HG02798 (cell line): ENCODE results near the gene NAP1L4.

ENCODE experiments used
- ATAC-seq: cut with Tn5 transposase; IDR thresholded peaks from one replicate; pipeline ENCODE4 v1.9.1; 2021; ENCODE audit warnings: mild to moderate bottlenecking; ENCODE audit not compliant: unreplicated experiment, poor library complexity

Gene NAP1L4

DNA sequence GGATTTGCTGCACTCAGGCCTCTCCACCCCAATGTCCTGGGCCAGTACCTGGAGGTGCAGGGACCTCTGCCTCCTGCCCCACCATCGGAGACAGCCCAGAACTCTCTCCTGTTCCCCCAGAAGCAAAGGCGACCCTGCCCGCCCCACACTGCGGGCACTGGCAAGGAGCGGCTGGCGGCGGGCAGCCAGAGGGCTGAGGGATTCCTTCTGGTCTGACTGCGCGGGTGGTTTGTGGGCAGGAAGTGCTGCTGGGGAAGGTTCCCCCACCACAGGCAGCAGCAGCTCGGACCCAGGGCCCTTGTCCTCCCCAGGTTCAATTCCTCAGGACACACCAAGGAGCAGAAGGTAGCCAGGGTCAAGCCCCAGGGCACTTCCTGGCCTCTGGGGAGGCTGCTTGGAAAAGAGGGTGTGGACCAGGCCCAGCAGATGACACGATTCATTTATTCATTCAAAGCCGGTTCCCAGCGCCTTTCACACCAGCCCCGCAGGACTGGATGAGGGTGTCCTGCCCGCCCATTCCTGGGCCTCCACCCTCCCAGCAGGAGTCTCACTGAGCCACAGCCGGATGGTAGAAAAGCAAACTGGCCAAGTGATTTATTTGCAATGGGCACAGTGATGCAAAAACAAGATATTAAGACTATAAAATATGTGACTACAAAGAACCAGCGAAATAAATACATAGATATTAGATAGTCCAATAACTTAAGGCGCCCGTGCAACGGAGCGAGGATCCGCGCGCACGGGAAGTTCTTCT, 64.1 kb downstream of the NAP1L4 start:
- ATAC-seq, result no peak

DNA sequence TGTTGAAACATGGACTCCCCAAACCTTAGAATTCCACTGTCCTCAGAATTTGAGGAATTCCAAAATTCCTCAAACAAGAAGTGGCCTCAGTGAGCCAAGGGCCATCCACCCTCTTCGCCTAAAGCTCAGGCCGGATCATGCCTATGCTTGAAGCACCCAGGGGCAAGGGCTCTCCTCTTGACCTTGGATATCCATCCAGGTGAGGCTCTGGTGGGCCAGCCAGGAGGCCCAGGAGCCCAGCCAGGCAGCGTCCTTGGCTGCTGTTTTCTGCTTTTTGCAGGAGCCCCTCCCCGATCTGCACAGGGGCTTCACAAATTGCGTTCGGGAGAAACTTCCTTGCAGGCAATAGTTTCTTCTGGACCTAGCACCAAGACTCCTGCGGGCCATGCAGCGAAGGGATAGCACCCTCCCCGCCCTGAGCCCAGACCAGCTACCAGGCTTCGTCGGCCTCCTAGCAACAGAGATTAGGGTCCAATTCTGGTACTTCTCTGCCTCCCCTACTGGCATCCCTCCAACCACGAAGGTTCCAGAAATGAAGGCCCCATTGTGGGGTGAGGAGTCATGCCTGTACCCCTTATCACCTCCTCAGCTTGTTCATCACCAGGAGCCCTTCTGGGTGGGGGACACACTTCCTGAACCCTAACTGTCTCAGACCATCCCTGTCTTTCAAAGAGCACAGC, 64.9 kb downstream of the NAP1L4 start:
- no peak for ATAC-seq

DNA sequence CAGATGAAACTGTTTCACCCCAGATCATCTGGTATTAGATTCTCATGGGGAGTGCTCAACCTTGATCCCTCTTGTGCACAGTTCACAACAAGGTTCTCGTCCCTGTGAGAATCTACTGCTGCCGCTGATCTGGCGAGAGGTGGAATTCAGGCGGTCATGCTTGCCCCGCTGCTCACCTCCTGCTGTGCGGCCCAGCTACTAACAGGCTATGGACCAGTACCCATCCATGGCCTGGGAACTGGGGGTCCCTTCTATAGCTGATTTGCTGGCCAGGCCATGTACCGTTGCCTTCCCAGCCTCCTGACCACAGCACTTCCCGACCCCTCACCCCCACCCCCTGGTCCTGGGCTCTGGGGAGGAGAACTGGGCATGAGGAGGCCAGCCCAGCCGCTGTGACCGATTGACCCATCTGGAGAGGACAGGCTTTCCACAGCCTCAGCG, 65.5 kb downstream of the NAP1L4 start:
- no peak for ATAC-seq

DNA sequence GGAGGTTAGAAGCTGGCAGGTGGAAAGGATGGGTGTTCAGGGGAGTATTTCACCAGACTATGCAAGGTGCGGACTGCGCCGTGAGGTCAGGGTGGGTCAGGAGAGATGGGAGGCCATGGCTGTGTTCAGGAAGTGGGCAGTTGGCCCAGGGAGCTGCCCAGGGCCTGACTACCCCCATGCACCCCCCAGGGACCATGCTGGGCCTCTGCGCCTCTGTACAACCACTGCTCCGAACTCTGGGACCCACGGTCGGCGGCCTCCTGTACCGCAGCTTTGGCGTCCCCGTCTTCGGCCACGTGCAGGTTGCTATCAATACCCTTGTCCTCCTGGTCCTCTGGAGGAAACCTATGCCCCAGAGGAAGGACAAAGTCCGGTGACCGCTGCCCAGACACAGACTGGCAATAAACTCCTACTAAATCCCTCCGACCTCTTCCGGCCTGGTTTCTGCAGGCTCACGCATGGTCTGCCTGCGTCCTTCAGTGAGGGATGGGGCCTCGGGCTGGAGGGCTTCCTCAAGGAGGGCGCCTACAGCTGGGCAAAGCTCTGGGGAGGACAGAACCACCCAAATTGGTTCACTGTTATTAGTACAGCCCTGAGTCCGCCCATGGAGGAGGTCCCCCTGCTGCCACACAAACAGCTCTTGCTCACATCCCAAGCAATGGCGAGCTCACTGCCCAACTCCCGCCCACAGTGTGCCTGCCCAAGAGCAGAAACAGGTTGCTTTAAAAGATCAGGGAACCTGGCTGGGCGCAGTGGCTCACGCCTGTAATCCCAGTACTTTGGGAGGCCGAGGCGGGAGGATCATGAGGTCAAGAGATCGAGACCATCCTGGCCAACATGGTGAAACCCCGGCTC, 67.1 kb downstream of the NAP1L4 start:
- no peak for ATAC-seq

DNA sequence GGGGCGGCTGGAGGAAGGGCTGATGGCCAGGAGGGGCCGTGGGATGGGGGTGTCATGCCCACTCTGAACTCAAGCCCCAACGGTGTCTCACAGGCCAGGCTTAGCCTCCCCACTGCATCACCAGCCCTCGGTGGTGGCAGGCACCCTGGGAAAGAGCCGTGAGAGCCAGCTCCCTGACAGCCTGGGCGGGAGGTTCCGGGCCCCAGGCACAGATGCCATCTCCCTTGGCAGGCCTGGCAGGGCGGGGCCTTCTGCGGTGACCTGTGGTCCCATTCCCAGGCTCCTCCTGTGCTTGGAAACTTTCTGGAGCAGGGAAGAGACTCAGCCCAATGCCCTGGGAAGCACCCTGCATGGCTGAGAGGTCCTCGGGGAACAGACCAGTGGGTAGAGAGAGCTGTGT, 67.7 kb downstream of the NAP1L4 start:
- no peak for ATAC-seq

DNA sequence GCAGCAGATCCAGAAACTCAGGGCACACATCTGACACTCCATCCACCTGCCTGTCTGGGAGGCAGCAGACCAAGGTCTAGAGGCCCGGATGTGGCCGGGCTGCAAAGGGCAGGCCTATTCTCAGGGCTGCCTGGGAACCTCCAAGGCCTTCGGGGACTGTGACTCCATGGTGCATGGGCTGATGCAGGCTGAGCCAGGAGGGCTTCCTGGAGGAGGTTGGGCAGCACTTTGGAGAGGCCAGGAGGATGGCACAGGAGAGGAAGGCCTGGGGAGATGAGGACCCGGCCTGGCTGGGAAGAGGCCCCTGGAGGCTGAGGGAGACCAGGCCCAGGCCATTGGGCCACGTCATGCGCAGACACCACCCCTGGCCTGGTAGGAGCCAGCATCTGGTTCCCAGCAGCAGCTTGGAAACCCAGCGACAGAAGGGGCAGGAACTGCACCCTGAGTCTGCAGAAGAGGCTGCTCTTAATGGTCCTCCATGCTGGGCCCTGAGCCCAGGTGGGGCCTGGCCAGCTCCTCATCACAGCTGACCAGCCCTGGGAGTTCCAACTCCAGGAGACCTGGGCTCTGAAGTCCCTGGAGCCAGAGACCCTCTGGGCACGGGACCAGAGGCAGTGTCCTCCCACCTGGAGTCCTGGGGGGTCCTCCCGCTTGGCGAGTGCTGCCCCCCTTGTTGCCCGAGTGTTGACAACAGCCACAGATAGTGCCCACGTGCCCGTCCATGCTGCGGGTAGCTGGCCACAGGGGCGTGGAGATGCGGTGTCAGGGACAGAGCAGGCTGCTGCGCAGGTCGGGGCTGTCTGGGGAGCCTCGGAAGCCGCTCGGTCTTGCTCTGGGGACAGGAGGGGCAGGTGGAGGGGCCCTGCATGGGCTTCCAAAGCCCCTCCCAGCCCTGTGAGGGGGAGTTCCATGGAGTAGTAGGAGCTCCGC, 68.4 kb downstream of the NAP1L4 start:
- ATAC-seq, result no peak

DNA sequence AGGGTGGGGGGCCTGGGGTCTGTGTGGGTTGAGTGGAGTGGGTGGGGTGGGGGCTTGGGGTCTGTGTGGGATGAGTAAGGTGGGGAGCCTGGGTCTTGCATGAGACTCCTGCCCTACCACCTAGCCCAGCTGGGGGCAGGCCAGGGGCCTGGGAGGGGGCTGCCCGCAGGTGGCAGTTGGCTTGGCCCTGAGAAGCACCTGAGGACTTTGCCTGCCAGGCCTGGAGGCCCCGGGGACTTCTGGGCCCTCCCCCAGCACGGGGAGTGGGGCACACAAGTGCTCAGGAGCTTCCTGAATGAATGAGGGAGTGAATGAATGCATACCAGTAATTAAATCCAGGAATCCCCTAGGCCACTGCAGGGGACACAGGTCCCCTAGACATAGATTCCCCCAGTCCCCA, 69.5 kb downstream of the NAP1L4 start:
- no peak for ATAC-seq

DNA sequence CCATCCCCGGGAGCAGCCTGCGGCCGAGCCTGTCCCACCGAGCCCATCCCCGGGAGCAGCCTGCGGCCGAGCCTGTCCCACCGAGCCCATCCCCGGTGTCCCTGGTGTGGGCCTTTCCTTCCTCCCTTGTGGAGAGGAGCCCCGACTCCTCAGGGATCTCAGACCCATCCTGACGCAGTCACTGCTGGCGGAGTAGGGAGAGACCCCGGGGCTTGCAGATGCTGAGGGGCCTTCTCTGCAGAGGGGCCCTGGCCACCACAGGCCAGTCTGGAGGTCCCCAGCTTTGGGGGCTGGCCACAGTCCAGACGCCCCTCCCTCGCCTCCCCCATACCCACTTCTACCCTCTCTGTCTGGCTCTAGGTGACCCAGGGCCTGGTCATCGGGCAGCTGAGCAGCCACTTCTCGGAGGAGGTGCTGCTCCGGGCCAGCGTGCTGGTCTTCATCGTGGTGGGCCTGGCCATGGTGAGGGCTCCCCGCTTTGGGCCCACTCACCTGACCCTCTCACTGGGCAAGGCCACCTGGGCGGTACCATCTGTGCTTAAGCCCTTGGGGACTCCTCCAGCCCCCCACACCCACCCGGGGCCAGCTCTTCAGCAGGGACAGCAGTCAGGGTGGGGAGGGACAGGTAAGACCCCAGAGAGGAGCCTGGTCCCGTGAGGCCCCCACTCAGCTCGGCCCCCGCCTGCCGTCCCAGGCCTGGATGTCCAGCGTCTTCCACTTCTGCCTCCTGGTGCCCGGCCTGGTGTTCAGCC, 70.2 kb downstream of the NAP1L4 start:
- no peak for ATAC-seq

DNA sequence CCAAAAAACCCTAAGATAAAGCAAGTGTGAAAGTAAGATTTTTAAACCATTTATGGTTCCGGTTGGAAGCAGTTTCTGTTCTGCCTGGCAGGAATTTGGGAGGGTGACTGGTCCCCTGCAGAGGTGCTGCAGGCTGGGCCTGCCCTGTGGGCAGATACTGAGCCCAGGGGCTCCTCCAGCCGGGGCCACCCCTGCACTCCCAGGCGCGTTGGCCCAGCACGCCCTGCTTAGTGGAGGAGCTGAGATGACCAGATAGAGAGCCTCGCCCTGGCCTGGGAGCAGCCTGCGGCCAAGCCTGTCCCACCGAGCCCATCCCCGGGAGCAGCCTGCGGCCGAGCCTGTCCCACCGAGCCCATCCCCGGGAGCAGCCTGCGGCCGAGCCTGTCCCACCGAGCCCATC, 70.9 kb downstream of the NAP1L4 start:
- ATAC-seq, result no peak

DNA sequence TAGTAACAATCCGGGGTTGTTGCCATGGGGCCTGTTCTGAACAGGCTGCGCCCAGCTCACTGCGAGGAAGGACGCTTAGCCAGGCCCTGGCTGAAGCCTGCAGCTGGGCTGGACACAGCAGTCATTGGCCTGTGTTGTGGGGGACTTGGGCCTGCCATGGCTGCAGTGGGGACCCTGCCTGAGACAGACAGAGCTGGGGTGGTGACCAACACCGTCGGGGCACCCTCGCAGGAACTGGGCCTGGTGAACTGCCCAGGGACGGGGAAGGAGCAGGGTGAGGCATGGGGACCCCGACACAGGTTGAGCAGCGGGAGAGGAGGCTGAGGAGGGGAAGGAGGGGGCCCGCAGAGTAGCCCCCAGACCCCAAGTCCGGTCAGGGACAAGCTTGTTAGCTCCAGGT, 71.8 kb downstream of the NAP1L4 start:
- no peak for ATAC-seq

DNA sequence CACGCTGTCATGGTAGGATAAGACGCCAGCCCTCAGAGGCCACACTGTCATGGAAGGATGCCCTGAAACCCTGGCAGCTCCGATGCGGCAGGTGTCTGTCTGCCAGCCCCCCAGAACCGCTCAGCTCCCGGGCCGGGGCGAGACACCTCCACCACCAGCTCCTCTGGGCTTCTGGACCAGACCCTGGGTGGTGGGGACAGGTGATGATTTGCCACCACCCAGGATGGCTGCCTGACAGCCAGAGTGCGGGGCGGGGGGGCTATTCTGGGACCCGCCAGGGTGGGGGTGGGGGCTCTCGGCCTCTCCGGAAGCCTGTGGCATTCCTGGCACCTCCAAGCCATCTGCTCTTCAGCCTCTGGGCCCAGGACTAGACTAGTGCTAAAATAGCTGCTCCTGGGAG, 72.3 kb downstream of the NAP1L4 start:
- no peak for ATAC-seq

DNA sequence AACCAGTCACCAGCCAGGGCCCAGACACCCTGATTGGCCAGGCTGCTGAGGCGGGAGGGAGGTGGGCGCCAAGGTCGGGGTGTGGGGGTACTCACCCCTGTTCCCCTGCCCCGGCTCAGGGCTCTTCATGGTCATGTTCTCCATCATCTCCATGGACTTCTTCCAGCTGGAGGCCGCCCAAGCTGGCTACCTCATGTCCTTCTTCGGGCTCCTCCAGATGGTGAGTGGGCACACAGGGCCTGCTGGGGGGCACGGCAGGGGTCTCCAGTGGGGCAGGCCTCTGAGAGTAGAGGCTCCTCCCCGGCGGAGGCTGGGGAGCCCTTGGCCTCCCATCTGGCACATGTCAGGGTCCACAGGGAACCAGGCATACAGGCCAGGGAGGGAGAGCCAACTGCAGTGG, 72.9 kb downstream of the NAP1L4 start:
- no peak for ATAC-seq

DNA sequence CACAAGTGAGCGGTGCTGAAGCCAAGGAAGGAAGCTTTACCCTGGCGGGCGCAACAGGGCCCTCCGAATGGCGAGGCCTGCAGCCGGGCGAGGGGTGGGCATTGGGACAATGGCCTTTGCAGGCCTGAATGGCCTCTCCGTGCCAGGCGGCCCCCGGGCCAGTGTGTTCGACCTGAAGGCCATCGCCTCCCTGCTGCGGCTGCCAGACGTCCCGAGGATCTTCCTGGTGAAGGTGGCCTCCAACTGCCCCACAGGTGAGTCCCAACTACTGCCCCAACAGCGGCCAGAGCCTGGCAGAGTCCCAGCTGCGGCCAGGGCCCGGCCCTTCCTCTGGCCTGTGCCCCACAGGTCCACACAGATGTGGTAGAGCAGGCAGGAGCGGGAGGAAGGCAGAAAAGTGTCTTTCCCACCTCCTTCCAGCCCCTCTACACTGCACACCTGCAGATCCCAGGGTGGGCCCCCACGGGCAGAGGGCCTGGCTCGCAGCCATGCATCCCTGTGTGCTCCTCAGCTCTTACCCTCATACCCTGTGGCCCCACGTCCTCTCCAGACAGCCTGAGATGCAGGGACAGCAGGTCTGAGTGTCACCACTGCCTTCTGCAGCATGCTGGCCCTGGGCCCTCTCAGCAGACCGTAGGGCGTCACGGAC, 74.2 kb downstream of the NAP1L4 start:
- no peak for ATAC-seq

DNA sequence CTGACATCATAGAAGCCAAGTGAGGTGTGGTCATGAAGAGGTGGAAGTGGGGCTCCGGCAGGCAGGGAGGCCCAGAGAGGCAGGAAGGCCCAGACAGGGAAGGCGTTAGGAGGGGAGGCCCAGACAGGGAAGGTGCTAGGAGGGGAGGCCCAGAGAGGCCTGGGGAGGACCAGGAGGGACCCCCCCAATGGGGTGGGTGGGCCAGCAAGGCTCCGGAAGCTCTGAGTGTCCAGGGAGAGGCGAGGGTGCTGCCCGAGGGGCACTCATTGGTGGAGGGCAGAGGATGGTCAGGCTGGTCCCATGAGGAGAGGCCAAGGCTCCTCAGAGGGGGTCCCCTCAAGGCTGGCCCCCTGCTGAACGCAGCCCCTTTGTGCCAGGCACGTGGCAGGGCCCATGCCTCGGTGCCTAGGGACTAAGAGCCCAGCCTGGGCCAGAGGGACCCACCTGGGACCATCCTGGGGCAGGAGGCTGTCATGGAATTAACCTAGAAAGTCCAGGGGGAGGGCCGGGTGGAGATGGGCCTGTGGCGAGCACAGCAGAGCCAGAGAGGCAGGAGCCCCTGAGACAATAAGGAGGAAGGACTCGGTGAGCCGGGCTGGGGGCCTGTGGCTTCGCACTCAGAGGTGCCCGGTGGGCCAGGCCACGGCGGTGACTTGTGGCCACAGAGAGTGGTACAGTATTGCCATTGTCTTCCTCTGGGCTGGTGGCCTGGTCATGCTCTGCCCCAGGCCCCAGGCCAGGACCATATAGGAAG, 75.1 kb downstream of the NAP1L4 start:
- ATAC-seq, result no peak

DNA sequence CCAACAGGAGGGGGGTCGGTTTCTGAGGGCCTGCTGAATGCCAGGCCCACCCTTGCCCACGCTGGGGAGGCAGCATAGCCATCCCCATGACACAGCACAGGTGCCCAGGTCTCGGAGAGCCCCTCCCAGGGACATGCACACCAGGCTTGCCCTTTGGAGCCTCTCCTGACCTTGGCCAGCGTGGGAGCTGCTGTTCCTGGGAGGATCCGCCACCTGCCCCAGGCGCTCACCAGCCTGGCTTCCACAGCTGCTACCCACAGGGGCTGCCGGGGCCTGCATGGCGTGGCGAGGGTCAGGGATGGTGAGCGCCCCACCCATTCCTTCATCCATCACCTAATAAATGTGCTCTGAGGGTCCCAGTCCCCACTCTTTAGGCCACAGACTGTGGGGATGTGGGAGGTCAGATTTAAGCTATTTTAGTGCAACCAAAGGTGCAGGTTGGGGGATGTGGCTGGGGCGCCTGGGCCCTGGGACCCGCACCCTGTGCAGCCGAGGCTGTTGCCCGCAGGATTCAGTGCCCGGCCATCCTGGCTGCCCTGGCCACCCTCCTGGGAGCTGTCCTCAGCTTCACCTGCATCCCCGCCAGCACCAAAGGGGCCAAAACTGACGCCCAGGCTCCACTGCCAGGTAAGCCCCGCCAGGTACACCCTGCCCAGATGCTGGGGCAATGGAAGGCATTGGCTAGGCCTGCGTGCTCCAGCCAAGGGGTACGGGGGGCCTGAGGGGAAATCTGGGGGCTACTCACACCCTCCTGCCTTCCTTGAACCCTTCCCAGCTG, 75.8 kb downstream of the NAP1L4 start:
- ATAC-seq, result no peak

DNA sequence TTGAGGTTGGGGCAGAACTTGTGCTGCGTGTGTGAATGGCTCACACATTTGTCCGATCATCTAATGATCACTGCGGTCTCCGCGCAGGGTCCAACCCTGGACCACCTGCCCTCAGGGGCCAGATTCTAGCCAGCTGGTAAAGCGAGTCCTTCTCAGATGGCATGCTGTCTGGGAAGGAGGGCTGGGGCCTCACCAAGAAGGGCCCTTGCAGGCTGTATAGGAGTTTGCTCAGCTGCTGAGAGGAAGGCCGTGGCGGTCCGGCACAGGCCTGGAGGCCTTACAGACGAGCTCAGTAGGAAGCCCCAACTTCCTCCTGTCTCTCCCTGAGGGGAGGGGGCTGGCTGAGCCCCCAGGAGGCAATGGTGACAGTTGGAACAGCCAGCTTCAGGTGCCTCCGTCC, 76.7 kb downstream of the NAP1L4 start:
- no peak for ATAC-seq

DNA sequence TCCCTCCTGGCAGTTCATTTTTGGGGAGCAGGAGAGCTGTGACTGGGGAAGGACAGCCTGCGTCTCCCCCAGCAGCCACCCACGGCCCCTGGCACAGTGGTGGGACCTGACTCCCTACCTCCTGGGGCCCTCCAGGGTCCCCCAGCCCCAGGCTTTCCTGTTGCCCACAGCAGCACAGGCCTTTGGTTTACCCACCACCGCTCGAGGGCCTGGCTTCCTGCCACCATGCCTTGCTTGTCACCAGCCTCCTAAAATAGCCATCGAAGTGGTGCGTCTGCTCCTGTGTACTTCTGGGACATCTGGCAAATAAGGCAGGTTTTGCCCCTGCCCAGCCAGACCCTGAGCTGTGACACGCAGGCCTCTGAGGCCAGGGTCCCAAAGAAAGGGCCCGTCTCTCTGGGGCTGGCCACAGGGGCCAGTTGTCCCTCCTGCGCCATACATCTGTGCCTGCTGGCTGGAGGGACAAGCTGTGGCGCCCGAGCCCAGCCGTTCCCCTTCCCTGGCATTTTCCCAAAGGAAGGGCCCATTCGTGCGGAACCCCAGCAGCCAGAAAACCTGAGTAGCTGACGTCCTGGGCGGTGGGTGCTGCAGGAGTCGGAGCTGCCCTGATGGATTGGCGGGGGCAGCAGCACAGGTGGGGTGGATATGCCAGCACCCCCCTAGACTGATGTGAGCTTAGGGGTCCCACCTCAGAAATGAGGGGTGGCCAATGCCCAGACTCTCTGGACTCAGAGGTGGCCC, 77.5 kb downstream of the NAP1L4 start:
- no peak for ATAC-seq
